Neural cell (in vitro differentiated cells): Measurements from ENCODE around the gene PDE10A. TPM values are rescaled to one million over a fixed set of nuclear protein-coding genes. Genes with fewer than 3 reads are reported as not detected.
A peak's percentile ranks its signal among the peaks of the same experiment; 100 is the strongest.

Source experiments
- H2AFZ ChIP-seq: fragments of 200-600, 300-800 bp; sonication (generic), shearing (Covaris generic); 2 replicates; pipeline ENCODE4 v1.6.0; 2014; ENCODE audit warnings: low read depth, mild to moderate bottlenecking, antibody characterized with exemption, low read length, moderate library complexity
- H3F3A ChIP-seq: fragments of 200-600 bp; shearing (Covaris generic); 2 replicates; pipeline ENCODE4 v1.6.1; 2016; ENCODE audit warnings: mild to moderate bottlenecking, moderate library complexity, mixed read lengths, antibody characterized with exemption, low read length; ENCODE audit not compliant: insufficient read depth, poor library complexity, severe bottlenecking
- H3K27ac ChIP-seq: fragments of 200-600, 300-800 bp; sonication (generic), shearing (Covaris generic); 2 replicates; pipeline ENCODE4 v1.5.1; 2014; ENCODE audit warnings: mild to moderate bottlenecking, low read length, moderate library complexity
- H3K27me3 ChIP-seq: fragments of 300-800, 200-600 bp; sonication (generic), shearing (Covaris generic); 2 replicates; pipeline ENCODE4 v1.6.0; 2014; ENCODE audit warnings: mild to moderate bottlenecking, low read depth, low read length, moderate library complexity; ENCODE audit not compliant: insufficient read depth
- H3K36me3 ChIP-seq: fragments of 300-800, 200-600 bp; sonication (generic), shearing (Covaris generic); 2 replicates; pipeline ENCODE4 v1.5.1; 2014; ENCODE audit warnings: mild to moderate bottlenecking, antibody characterized with exemption, low read length, moderate library complexity; ENCODE audit not compliant: insufficient read depth
- H3K4me2 ChIP-seq: fragments of 300-800, 200-600 bp; sonication (generic), shearing (Covaris generic); 2 replicates; pipeline ENCODE4 v1.6.0; 2014; ENCODE audit warnings: mild to moderate bottlenecking, low read length
- H3K4me3 ChIP-seq: fragments of 300-800, 200-600 bp; sonication (generic), shearing (Covaris generic); 2 replicates; pipeline ENCODE4 v1.5.1; 2014; ENCODE audit warnings: mild to moderate bottlenecking, low read length, moderate library complexity
- H3K79me2 ChIP-seq: fragments of 200-600 bp; shearing (Covaris generic); replicated peaks from 2 replicates; pipeline ENCODE4 v1.6.0; 2014; ENCODE audit warnings: mild to moderate bottlenecking, low read length, moderate library complexity; ENCODE audit not compliant: insufficient read depth
- H3K9ac ChIP-seq: fragments of 300-800, 200-600 bp; sonication (generic), shearing (Covaris generic); 2 replicates; pipeline ENCODE4 v1.6.1; 2016; ENCODE audit warnings: mild to moderate bottlenecking, low read length, mixed read lengths
- H3K9me2 ChIP-seq: fragments of 200-600 bp; shearing (Covaris generic); 2 replicates; pipeline ENCODE4 v1.6.1; 2016; ENCODE audit warnings: mild to moderate bottlenecking, low read length, mixed read lengths; ENCODE audit not compliant: insufficient read depth
- H3K9me3 ChIP-seq: fragments of 200-600, 300-800 bp; sonication (generic), shearing (Covaris generic); 2 replicates; pipeline ENCODE4 v1.6.1; 2016; ENCODE audit warnings: mild to moderate bottlenecking, mixed run types, low read length, moderate library complexity, mixed read lengths
- H4K20me1 ChIP-seq: fragments of 200-600 bp; shearing (Covaris generic); 2 replicates; pipeline ENCODE4 v1.6.1; 2016; ENCODE audit warnings: mild to moderate bottlenecking, mixed run types; ENCODE audit not compliant: insufficient read depth
- CTCF ChIP-seq: fragments of 450-650 bp; IDR thresholded peaks from 2 replicates; pipeline ENCODE4 v1.5.1; 2014; ENCODE audit warnings: antibody characterized with exemption, mild to moderate bottlenecking, moderate library complexity; ENCODE audit not compliant: poor library complexity, severe bottlenecking
- EP300 ChIP-seq: fragments of 450-650 bp; conservative IDR thresholded peaks from 2 replicates; pipeline ENCODE4 v1.6.1; 2014; ENCODE audit warnings: antibody characterized with exemption, mild to moderate bottlenecking, moderate library complexity; ENCODE audit not compliant: poor library complexity, severe bottlenecking
- EZH2 ChIP-seq: fragments of 200-600, 300-800 bp; shearing (Covaris generic), sonication (generic); IDR thresholded peaks from 2 replicates; pipeline ENCODE4 v1.6.1; 2014; ENCODE audit warnings: antibody characterized with exemption, low read length, borderline replicate concordance, mild to moderate bottlenecking; ENCODE audit not compliant: insufficient read depth, poor library complexity, severe bottlenecking
- MXI1 ChIP-seq: fragments of 450-650 bp; conservative IDR thresholded peaks from 2 replicates; pipeline ENCODE4 v1.6.1; 2014; ENCODE audit warnings: antibody characterized with exemption, mild to moderate bottlenecking; ENCODE audit not compliant: poor library complexity, severe bottlenecking
- POLR2AphosphoS5 ChIP-seq: IDR thresholded peaks from 2 replicates; pipeline ENCODE4 v1.6.1; 2012
- RAD21 ChIP-seq: fragments of 450-650 bp; conservative IDR thresholded peaks from 2 replicates; pipeline ENCODE4 v1.6.1; 2014; ENCODE audit warnings: antibody characterized with exemption, mild to moderate bottlenecking, moderate library complexity
- REST ChIP-seq: IDR thresholded peaks from 2 replicates; pipeline ENCODE4 v1.6.1; 2012; ENCODE audit warnings: borderline replicate concordance
- SMC3 ChIP-seq: fragments of 450-650 bp; conservative IDR thresholded peaks from 2 replicates; pipeline ENCODE4 v1.6.1; 2014; ENCODE audit warnings: antibody characterized with exemption, mild to moderate bottlenecking, moderate library complexity; ENCODE audit not compliant: poor library complexity
- TAF1 ChIP-seq: IDR thresholded peaks from 2 replicates; pipeline ENCODE4 v1.6.1; 2012; ENCODE audit warnings: low read depth
- polyA plus RNA-seq: library from polyadenylated mRNA; depleted of rRNA; stranded (reverse); fragments of >200 nt; gene quantifications from 2 replicates; pipeline ENCODE4 v1.2.3, GENCODE V29; 2014

Gene PDE10A
- polyA plus RNA-seq, 1 donor from 2014 or later = 52.4 TPM

DNA sequence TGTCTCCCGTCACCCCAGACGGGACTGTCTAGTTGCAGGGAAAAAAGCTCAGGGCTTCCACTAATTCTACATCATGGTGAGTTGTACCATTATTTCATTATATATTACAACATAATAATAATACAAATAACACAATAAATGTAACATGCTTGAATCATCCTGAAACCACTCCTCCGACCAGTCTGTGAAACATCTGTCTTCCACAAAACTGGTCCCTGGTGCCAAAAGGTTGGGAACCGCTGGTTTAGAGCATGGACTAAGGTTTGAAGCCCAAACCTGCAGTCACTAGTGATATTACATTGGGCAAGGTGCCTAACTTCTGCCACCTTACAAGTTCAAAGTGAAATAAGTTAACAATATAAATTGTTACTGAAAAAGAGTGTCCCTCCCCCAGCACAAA lies 175.7 kb downstream of the PDE10A start:
- H3K9me2 ChIP-seq = no peaks in the 10 kb centered on the region
- TF ChIP-seq RAD21 (no peak), TAF1 (no peak), MXI1 (no peak), POLR2AphosphoS5 (no peak), CTCF (no peak), EP300 (no peak), SMC3 (no peak), REST (no peak), EZH2 (no peak)
- H3K79me2 ChIP-seq = peaks cover 11% of the 10 kb centered on the region
- H3K4me3 ChIP-seq = peak overlapping the region; percentile 51
- H2AFZ ChIP-seq = no peak overlapping the region
- peak overlapping the region; percentile 56 for H3K27ac ChIP-seq
- H3F3A ChIP-seq = no peaks in the 10 kb centered on the region
- H3K9me3 ChIP-seq = no peaks in the 10 kb centered on the region
- no peak overlapping the region for H3K4me2 ChIP-seq
- no peak overlapping the region for H3K9ac ChIP-seq
- H3K27me3 ChIP-seq = no peaks in the 10 kb centered on the region
- no peaks in the 10 kb centered on the region for H3K36me3 ChIP-seq
- H4K20me1 ChIP-seq = no peaks in the 10 kb centered on the region

DNA sequence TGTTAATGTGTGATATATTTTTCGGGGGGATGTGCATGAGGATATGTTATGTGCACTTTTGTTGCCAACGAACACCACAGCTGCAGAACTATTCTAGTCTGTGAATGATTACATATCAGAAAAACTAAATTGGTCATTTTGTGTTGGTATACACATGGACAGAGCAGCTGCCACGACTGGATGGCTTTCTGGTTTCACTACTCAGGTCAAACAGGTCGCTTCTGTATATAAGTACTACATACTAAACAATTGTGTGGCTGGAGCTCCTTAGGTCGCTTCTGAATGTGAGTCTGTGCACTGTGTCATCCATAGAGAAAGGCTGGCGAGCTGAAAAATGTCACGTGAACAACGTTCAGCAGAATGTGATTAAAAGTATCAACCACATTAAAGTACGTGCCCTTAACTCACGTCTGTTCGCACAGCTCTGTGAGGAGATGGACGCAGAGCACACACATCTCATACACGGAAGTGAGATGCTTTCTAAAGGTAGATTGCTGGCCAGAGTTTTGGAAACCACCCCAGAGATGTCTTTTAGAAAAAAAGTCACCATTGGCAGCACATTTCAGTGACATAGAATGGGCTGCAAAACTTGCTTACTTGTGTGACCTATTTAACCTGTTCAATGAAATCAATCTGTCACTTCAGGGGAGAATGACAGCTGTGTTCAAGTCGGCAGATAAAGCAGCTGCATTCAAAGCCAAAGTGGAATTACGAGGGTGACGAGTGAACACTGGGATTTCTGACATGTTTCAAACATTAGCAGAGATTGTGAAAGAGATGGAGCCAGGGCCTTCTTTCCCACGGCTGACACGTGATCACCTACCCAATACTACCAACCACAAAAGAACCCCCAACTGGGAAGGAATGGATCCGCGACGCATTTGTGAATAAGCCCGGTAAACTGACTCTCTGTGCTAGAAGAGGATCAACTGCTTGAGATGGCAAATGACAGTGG lies 176.6 kb downstream of the PDE10A start:
- no peaks in the 10 kb centered on the region for H3K9me3 ChIP-seq
- no peaks in the 10 kb centered on the region for H3K36me3 ChIP-seq
- H2AFZ ChIP-seq = no peak overlapping the region
- peak overlapping the region; percentile 31 for H3K4me2 ChIP-seq
- H3K27ac ChIP-seq = peak overlapping the region; percentile 56
- H3K4me3 ChIP-seq = peak overlapping the region; percentile 51
- H3K9me2 ChIP-seq = no peaks in the 10 kb centered on the region
- peaks cover 11% of the 10 kb centered on the region for H3K79me2 ChIP-seq
- TF ChIP-seq EP300 (peak; percentile 84), POLR2AphosphoS5 (peak; percentile 45), CTCF (no peak)
- no peaks in the 10 kb centered on the region for H3F3A ChIP-seq
- no peaks in the 10 kb centered on the region for H4K20me1 ChIP-seq
- no peaks in the 10 kb centered on the region for H3K27me3 ChIP-seq
- H3K9ac ChIP-seq = peak overlapping the region; percentile 17
